MM.1S (cell line): Measurements from ENCODE around the gene YPEL1.
"Not testable (repeated sequence)": the region's sequence is repeated elsewhere in the genome, so short reads cannot be mapped to it uniquely, and the experiment has no call there.

Source experiments
- CTCF ChIP-seq: fragments of 300-600 bp; sonication (generic); IDR thresholded peaks from 2 replicates; pipeline ENCODE4 v1.5.1; 2016; ENCODE audit warnings: antibody characterized with exemption, low read length, mixed read lengths
- EZH2 ChIP-seq: fragments of 300-600 bp; sonication (generic); optimal IDR thresholded peaks from 2 replicates; pipeline ENCODE3; 2017; ENCODE audit warnings: low read depth, mild to moderate bottlenecking, antibody characterized with exemption, low read length, mixed read lengths
- EZH2phosphoT487 ChIP-seq: fragments of 300-600 bp; sonication (generic); IDR thresholded peaks from 2 replicates; pipeline ENCODE4 v1.6.1; 2018; ENCODE audit warnings: antibody characterized with exemption, low read length

DNA sequence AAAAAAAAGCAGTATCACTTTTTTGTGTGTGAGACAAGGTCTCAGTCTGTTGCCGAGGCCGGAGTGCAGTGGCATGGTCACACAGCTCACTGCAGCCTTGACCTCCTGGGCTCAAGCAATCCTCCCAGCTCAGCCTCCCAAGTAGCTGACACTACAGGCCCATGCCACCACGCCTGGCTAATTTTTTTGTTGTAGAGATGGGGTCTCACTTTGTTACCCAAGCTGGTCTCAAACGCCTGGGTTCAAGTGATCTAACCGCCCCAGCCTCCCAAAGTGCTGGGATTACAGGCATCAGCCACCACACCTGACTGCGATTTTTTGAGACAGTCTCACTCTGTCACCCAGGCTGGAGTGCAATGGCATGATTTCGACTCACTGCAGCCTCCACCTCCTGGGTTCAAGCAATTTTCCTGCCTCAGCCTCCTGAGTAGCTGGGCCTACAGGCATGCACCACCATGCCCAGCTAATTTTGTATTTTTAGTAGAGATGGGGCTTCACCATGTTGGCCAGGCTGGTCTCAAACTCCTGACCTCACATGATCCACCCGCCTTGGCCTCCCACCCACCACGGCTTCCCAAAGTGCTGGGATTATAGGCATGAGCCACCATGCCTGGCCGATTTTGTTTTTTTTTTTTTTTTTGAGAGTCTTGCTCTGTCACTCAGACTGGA lies 15.3 kb downstream of the YPEL1 start:
- TF ChIP-seq EZH2phosphoT487, CTCF, EZH2: not testable (repeated sequence)
